GM18868 (cell line): Measurements from ENCODE around the gene GOLGA7B.

Experiments used
- ATAC-seq: cut with Tn5 transposase; IDR thresholded peaks from one replicate; pipeline ENCODE4 v1.9.1; 2021; ENCODE audit warnings: mild to moderate bottlenecking, moderate library complexity; ENCODE audit not compliant: unreplicated experiment

Gene GOLGA7B

DNA sequence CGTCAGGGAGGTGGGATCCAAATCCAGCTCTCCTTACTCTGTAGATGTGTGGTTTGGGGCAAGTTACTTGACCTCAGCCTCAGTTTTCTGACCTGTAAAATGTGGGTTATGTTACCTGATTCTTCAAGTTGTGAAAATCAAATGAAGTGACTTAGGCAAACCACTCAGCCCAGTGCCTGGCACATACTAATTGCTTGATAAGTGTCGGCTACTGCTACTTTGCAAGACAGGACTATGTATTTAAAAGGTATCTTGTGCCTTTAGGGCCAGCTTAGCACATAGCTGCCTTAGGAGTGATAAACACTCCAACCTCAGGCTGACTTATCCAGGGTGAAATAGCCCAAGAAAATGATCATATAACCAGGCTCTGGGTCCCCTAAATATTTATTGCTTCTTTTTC is 42.9 kb downstream of the GOLGA7B start:
- ATAC-seq, result no peak

DNA sequence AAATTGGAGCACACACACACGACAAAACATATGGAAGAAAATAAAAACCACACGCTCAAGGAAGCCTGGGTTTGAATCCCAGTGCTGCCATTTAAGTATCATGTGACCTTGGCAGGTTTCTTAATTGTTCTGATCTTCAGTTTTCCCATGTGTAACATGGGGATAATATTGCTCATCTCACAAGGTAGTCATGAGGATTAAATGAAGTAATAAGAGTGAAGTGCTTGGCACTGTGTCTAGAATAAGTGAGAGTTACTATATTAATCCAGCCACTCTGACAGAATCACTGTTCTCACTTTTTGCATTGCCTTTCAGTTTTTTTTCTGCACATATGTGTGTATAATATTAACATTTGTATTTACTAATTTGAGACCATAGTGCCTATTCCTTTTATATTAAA is 43.3 kb downstream of the GOLGA7B start:
- no peak for ATAC-seq

DNA sequence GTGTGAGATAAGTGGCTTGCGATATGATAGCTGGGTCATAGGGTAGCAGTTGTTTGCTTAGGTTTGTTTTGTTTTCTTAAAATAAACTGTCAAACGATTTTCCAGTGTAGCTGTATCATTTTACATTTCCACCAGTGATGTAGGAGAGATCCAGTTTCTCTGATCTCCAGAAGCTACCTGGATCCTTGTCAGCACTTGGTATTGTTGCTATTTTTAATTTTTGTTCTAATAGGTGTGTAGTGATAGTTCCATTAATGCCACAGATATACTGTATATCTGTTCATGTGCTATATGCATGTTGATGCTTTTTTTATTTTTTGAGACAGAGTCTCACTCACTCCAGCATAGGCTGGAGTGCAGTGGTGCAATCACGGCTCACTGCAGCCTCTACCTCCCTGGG is 44.4 kb downstream of the GOLGA7B start:
- no peak for ATAC-seq

DNA sequence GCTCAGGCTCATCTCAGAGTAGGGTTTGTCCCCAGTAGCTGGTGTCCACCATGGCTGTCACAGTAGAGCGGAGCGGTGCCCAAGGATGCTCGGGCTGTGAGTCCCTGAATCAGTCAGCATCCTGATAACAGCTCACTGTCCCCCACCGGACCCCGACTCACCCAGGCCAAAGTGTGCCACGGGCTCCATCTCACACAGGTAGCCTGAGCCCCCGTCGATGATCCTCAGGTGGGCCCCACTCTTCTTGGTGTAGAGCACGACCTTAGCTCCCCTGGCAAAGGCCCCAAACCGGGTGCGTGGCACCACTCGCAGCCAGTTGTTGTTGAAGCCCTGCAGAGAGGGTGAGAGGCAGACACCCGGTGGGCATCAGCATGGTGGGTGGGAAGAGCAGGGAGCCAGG is 45.4 kb downstream of the GOLGA7B start:
- no peak for ATAC-seq

DNA sequence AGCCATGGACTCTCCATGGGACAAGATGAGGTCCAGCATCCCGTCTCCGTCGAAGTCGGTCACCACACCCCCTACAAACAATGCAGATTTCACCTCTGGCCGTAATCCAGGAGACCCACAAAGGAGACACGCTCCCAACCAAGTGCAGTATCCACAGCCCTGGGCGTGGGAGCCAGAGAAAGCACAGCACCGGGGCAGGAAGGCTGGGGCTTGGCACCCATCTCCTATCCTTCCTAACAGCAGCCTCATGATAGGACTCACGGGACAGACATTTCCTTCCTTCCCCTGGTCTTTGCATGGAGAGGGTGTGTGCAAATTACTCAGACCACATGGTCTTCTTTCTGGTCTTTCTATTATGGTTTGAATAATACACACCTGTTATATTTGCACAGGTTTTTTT is 46.3 kb downstream of the GOLGA7B start:
- no peak for ATAC-seq

DNA sequence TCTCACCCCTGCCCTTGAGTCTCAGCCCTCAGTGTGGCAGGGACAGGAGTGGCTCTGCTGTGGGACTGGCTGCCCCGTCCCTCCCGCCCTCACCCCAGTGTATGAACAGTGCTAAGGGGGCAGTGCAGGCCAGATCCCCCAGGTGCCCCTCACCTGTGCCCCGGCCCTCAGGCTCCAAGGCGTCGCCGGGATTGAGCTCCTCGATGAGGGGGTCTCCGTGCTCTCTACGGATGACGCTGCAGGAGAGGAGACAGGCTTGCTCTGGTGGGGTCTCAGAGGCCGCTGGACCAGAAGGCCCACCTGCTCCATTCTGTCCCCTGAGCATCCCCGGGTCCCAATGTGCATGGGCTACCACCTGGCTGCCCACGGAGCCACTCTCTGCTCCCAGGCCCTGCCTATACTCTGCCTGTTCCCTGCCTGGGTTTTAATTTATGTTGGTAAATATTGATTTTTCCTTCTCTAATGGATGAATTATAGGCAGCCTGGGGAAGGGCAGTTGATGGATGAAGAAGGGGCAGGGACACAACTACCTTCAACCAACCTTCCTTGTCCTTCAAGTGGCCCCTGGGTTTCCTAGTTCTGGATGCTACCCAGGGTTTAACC is 47.2 kb downstream of the GOLGA7B start:
- ATAC-seq, result no peak

DNA sequence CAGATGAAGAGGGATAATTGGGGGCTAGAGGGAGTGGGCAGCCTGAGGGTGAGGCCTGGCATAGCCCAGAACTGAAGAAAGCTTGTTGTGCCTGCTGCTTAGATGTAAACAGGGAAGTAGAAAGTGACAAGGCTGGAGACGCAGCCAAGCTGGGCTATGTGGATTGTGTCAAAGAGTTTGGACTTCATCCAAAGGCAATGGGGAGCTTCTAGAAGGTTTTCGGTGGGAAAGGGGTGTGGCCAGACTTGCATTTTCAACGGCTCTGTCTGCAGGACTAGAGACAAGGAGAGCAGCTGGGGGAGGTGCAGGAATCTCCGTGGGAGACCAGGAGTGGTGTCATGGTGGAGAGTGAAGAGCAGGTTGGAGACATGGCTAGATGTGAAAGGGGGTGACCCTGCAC is 48.8 kb downstream of the GOLGA7B start:
- ATAC-seq, result no peak

DNA sequence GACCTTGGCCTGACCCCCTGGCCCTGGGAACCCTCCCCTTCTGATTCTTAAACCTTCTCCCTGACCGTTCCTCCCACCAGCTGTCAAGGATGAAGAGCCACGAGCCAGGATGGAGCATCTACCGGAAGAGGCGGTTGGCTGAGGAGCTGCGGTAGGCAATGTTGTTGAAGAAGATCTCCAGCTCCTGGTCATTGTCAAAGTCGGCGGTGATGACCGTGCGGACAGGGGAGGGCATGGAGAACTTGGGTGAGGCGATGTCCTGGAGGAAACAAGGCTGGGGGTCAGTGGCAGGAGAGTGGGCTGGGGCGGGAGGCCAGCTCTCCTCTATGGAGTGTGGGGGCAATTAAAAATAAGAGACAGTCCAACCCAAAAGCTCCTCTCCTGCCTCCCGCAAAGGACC is 51.7 kb downstream of the GOLGA7B start:
- no peak for ATAC-seq

DNA sequence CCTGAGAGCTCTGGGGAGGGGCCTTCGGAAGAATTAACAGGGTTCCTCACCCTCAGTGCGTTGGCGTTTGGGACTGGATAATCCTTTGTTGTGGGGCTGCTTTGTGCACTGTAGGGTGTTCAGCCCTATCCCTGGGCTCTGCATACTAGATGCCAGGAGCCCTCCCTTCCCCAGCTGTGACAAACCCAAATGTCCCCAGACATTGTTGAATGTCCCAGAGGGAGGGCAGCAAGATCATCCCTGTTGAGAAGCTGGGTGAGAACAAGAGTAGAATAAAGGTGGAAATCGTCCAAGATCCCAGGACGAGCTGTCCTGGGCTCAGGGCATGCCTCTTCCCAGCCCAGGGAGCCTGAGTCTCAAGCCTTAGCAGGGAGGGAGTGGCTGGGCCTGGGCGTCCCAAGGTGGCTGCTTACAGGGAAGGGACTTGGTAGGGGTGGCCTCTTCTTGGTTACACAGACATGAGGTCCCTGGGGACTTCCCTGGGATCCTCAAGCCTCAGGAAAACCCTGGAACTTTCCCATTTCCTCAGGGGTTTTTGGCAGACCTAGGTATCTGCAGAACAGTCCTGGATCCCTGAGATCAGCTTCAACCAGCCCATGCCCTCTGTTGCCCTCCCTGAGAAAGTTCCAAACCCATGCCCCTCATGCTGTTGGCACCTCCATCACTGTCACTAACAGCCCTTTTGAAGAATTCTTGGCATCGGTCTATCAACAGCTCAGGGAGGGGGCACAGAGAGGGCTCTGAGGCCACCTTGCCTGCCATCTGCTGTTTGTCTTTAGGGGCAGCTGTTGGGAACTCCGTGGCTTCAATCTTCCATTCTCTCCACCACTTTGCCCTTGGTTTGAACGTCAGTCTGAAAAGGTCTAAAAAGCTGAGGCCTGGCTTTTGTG is 53.7 kb downstream of the GOLGA7B start:
- ATAC-seq, result no peak

DNA sequence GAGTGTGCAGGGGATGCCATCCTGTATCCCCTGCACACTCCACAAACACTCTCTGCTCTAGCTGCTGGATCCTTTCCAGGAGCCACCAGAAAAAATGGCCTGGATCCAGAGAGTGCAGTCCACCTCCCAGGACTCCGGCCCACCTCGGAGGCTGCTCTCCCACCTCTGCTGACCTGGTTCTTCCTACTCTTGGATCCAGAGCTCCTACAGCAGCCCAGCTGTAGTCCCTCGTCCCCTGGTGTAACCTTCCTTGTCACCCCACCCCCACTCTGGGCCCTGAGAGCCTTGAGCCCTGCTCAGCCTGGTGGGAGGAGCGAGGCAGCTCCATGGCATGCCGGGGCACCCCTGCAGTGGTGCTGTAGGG is 54.4 kb downstream of the GOLGA7B start:
- ATAC-seq, result no peak

DNA sequence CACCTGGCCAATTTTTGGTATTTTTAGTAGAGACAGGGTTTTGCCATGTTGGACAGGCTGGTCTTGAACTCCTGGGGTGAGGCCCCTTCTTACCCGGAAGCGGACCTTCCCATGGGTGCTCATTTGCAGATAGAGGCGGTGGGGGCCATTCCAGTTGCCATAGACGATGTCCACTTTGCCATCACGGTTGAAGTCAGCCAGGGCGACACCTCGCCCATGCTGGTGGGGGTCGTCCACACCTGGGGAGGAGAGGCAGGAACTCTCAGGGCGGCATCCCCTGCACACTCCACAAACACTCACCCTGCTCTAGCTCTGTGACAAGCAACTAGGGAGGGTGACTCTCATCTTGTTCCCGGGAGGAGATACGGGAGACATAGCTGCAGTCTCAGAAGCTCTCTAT is 54.9 kb downstream of the GOLGA7B start:
- no peak for ATAC-seq

DNA sequence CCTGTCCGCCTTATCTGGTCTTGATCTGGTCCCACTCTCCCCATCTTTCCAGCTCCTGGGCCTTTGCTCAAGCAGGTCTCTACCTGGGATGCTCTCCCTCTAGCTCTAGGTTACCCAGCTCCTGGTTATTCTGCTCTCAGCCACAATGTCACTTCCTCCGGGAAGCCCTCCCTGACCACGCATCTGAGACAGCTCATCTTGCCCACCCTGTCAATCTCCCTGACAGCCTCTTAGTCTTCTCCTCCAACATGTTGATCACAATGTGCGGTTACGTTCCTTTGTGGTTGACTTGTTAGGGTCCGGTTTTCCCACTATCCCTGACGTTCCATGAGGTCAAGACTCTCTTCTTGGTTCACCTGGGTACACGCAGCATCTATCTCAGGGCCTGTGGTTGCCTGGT is 55.6 kb downstream of the GOLGA7B start:
- ATAC-seq, result no peak

DNA sequence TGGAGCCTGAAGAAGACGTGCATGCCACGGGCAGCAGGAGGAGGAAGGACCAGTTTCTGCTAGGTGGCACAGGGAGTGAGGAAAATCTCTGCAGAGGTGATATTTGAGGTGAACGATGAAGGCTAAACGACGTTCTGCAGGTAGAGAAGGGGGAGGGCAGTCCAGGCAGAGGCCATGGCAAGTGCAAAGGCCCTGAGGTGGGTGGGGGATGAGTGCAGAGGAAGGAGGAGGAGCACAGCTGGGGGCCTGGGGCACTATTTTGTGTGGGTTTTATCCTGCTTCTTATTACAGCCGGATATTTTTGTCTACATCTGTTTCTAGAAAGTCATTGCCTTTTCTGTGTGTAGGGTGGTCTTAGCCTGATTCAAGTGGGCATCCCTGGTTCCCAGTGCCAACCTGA is 57.6 kb downstream of the GOLGA7B start:
- ATAC-seq, result no peak

DNA sequence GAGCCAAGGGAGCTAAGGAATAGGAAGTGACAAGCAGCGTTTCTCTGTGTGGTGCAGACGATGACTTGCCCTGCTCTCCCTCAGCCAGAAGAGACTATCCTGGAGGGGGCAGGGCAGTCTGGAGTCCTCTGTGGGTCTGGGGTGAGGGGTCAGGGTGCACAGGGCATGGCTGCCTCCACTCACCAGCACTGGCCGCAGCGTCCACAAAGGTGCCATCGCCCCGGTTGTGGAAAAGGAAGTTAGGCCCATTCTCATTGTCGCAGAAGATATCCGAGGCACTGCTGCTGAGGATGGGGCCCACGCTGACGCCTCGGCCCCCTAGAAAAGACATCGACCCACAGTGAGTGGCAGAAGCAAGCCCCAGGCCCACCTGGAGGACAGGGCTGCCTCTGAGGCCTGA is 58.2 kb downstream of the GOLGA7B start:
- no peak for ATAC-seq

DNA sequence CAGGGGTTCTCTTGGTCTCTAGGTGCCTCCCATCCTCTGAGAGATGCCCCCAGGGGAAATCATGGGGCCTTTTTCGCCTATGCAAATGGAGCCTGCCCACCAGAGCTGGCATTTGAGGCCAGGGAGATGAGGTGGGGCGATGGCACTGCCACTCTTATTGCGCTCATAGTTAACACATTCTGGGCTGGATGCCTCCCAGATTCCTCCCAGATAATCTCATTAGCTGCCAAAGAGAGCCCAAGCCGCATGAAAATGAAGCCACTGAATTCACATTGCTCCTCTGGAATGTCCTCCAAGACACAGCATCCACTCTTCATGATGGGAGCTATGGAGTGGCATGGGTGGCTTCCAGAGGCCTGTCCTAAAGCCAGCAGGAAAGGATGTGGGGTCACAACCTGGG is 61.0 kb downstream of the GOLGA7B start:
- ATAC-seq, result no peak

DNA sequence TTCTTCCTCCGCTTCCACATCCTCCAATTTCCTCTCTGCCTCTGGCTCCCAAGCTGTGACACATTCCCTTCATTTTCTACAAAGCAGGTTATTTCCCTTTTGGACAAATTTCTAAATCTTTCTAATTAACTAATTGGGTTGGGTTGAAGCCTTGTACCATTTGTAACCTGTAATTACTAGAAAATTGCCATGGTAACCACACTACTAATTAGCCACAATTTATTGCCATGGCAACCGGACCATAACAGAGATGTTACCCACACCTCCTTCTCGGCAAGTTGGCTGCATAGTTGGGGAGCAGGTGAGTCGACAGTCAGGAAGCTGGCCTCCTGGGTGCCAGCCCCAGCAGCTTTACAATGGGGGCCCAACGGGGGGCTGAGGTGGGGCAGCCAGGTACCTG is 61.6 kb downstream of the GOLGA7B start:
- ATAC-seq, result no peak

DNA sequence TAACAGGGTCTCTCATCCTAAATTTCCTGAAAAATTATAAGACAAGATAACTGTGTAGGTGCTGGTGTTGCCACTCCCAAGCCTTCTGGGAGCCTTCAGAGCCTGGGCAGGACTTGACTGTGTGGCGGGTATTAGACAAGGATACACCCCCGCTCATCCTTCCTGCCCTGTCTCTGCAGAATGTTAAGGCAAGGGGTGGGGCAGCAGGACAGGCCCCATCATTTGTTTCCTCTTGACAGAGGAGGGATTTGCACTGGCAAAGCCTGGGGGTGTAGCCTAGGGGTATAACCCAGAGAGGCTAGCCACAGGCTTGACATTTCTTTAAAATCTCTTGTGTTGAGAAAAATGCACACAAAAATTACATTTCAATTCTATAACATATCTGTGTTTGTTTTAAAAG is 63.5 kb downstream of the GOLGA7B start:
- no peak for ATAC-seq

DNA sequence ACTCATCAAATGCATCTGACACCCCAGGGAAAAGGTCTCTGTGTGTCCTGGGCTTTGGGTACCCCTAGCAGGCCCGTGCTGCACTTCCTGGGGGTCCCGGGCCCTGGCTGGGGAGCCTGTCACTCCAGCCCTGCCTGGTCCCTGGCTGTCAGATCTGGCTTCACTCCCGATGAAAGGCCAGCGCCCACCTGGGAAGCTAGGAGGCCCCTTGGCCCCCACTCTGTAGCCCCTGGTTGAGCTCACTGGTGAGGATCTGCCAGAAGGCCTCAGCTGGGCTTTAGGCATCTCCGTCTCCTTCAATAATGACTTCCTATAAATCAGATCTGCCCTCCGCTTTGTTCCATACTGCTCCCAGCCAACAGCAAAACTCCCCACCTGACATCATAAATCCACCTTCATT is 64.0 kb downstream of the GOLGA7B start:
- no peak for ATAC-seq

DNA sequence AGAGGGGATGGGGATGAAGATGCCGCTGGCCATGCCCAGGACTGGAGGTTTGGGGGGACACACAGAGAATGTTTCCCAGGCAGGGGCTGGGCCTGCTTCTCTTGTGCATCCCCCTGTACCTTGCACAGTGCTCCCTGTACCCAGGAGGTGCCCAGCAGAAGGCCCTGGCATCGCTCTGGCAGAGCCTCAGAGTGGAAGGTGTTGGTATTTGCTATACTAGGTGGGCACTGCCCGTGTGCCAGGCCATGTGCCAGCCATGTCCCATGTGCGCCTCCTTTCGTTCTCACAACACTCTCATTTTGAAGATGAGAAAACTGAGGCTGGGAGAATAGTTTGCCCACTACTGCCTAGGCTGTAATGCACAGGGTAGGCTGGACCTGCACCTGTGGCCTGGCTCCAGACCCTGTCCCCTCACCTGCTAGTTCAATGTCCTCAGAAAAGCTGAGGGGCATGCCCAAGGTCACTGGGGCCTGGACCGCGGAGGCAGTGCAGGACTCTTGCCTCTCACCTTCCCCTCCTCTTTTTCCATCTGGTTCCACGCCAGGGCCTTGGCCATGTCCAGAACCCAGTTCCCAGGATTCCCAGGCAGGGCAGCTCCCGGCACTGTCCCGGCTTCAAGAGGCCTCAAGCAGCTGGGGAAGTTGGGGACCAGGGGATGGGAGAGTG is 64.7 kb downstream of the GOLGA7B start:
- no peak for ATAC-seq

DNA sequence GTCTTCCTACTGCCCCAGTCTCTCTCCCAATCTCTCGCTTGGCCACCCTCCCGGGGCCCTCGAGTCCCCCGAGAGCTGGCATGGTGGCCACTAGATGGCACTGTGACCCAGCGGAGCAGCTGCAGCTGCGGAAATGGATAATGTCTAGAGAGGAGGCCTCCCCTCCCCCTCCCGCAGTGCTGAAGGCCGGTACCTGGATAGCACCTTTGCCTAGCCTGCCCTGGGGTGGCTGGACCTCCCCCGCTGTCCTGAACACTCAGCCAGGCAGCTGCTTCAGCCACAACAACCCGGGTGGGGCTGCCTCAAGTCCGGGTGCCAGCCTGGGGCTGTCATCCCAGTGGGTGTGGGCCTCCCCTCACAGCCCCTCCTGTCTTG is 65.2 kb downstream of the GOLGA7B start:
- peak; percentile 82 for ATAC-seq

DNA sequence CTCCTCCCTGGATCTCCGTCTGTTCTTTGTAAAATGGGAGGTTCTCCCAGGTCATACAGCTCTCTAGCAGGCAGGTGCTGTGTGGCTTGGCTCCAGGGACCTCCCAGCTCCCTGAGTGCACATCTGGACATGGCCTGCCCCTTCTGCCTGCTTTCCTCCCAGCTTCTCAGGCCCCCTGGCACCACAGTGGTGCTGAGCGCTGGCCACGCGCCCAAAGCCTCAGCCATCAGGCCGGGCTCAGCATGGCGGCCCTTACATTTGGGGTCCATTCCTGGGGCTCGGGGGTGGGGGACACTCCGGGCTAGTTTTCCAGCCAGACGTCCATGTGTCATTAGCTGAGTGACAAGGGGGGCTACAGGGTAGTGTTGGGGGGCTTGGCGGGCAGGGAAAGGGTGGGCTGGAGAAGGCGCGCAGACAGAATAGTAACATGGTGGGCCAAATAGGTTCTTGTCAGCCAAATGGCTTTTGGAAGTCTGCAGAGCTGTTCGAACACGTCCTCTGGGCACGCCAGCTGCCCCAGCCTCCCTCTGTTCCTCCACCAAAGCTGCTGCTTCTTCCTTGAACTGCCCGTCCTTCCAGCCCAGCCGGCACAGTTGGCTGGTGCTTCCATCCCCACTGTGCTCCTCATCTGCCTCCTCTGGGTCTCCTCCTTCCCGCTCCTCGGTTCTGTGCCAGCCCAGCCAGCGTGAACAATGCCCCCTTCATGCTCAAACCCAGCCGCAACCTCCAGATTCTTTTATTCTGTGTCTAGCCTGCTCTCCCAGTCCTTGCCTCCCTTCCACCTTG is 65.9 kb downstream of the GOLGA7B start:
- no peak for ATAC-seq
